Transverse colon (tissue), 4 donors: ENCODE results near the gene HSD17B11. TPM values are rescaled to one million over a fixed set of nuclear protein-coding genes. Genes with fewer than 3 reads are reported as not detected.
"Not testable (repeated sequence)": the region's sequence is repeated elsewhere in the genome, so short reads cannot be mapped to it uniquely, and the experiment has no call there.

Source experiments
- DNase-seq: peaks from one replicate; pipeline ENCODE4 v3.0.0-alpha.2; 2019
- H3K27ac ChIP-seq, 4 donors: fragments of 200-600 bp; sonication (generic); 2 replicates each; pipeline ENCODE4 v1.5.1; 2016 to 2018; ENCODE audit warnings: inconsistent platforms in 4 of 4
- H3K27me3 ChIP-seq: fragments of 200-600 bp; sonication (generic); 2 replicates; pipeline ENCODE4 v1.5.1; 2017; ENCODE audit warnings: inconsistent platforms
- H3K36me3 ChIP-seq, 4 donors: fragments of 200-600 bp; sonication (generic); 2 replicates each; pipeline ENCODE4 v1.5.1; 2017 to 2019; ENCODE audit warnings: inconsistent platforms in 4 of 4
- H3K4me1 ChIP-seq, 4 donors: fragments of 200-600 bp; sonication (generic); 2 replicates each; pipeline ENCODE4 v1.5.1; 2017 to 2020; ENCODE audit warnings: inconsistent platforms in 4 of 4
- H3K4me3 ChIP-seq, 4 donors: fragments of 200-600 bp; sonication (generic); 1 replicate in 1 of 4; 2 replicates in 3 of 4; pipeline versions ENCODE4 v1.5.1 to v1.6.1; 2017 to 2019; ENCODE audit warnings: inconsistent platforms in 4 of 4
- H3K9me3 ChIP-seq, 2 donors: fragments of 200-600 bp; sonication (generic); 2 replicates each; pipeline ENCODE4 v1.5.1; 2017 to 2019; ENCODE audit warnings: inconsistent platforms in 2 of 2
- CTCF ChIP-seq, 5 experiments: fragments of 200-600 bp in 3 of 5; fragments of 450-650 bp in 2 of 5; sonication (generic) in 3 of 5; IDR thresholded peaks; 1 replicate in 2 of 5; 2 replicates in 3 of 5; pipeline ENCODE4 v1.5.1; 2016 to 2017; ENCODE audit warnings: antibody characterized with exemption in 5 of 5, inconsistent platforms in 3 of 5, mild to moderate bottlenecking in 2 of 5, moderate library complexity in 1 of 5
- EP300 ChIP-seq: sonication (generic); formaldehyde crosslinking; IDR thresholded peaks from one replicate; pipeline ENCODE4 v1.6.1; 2017; ENCODE audit warnings: antibody characterized with exemption, low read depth
- POLR2A ChIP-seq: fragments of 450-650 bp; IDR thresholded peaks from one replicate; pipeline ENCODE4 v1.6.1; 2016; ENCODE audit warnings: antibody characterized with exemption, mild to moderate bottlenecking, moderate library complexity
- POLR2AphosphoS5 ChIP-seq, 3 donors: sonication (generic); formaldehyde crosslinking; IDR thresholded peaks; one replicate each; pipeline ENCODE4 v1.6.1; 2016; ENCODE audit warnings: antibody characterized with exemption in 3 of 3
- WGBS, 2 donors: methylation state at CpG; one replicate each; pipeline ENCODE4 v1.1.5; 2018; ENCODE audit warnings: low coverage in 1 of 2; 5-methylcytosine and 5-hydroxymethylcytosine counted together
- in situ Hi-C, 4 donors: fragments of 200-750 bp; cut with MboI; loops; one replicate each; pipeline versions ENCODE4 v1.15.0 to v1.15.1; 2017; ENCODE audit warnings: low sequenced_read_pairs in 3 of 4, low pct_ligation_motif_present in 1 of 4, low pct_unique_long_range_greater_than_20kb in 1 of 4
- intact Hi-C: fragments of 100-400 bp; cut with DNase I; formaldehyde crosslinking; loops from one replicate; pipeline ENCODE4 v1.15.1; 2023; ENCODE audit warnings: low total_unique reads
- total RNA-seq, 4 donors: library from RNA; depleted of rRNA; stranded (reverse); fragments of >200 nt; gene quantifications; one replicate each; pipeline ENCODE4 v1.1.0, GENCODE V29; 2016

The HSD17B11 gene
- total RNA-seq, 4 donors from 2014 or later: 189 to 348 (median 271) TPM

- TF ChIP-seq EP300 (no peak), POLR2AphosphoS5 (IDR thresholded peaks at IDR 0.05) (no peak), CTCF (IDR thresholded peaks at IDR 0.05) (no peak), POLR2A (no peak)
- H3K4me1 ChIP-seq: peaks cover 0 to 2% (median under 1%) of the 10 kb centered on the region in 4 donors
- DNase-seq: no peak
- H3K27ac ChIP-seq: no peak overlapping the region
- WGBS, 2 donors: 82% methylated on average over 1 of the region's 1 CpG; no CpG with 5 or more reads in 1 of the 2 donors
- H3K9me3 ChIP-seq: no peaks in the 10 kb centered on the region
- intact Hi-C loops (no loop called here), in situ Hi-C loops (no loop called here)
- no peak overlapping the region for H3K4me3 ChIP-seq
- H3K36me3 ChIP-seq: no peaks in the 10 kb centered on the region
- H3K27me3 ChIP-seq: no peaks in the 10 kb centered on the region
Measured at GRCh38 chr4:87317527-87317926, 73.5 kb downstream of the HSD17B11 start.

GRCh38 chr4:87316961-87317360 is 74.0 kb downstream of the HSD17B11 start:
- in situ Hi-C loops (no loop called here), intact Hi-C loops (no loop called here)
- H3K4me1 ChIP-seq: no peaks in the 10 kb centered on the region
- no peaks in the 10 kb centered on the region for H3K36me3 ChIP-seq
- no peaks in the 10 kb centered on the region for H3K27me3 ChIP-seq
- TF ChIP-seq EP300 (no peak), CTCF (IDR thresholded peaks at IDR 0.05) (no peak), POLR2AphosphoS5 (IDR thresholded peaks at IDR 0.05) (no peak), POLR2A (no peak)
- WGBS, 2 donors: 58 to 86% methylated on average over 2 to 3 of the region's 3 CpGs
- DNase-seq: no peak
- no peaks in the 10 kb centered on the region for H3K9me3 ChIP-seq
- no peak overlapping the region for H3K4me3 ChIP-seq
- H3K27ac ChIP-seq: no peak overlapping the region

- intact Hi-C loops: loop anchor here (5.0 kb wide), 1 partner anchor 937 kb away; no protein-coding TSS in a partner anchor
- H3K9me3 ChIP-seq, H3K27ac ChIP-seq, in situ Hi-C loops, H3K4me3 ChIP-seq, H3K36me3 ChIP-seq, H3K27me3 ChIP-seq, H3K4me1 ChIP-seq, DNase-seq: not testable (repeated sequence)
- 63 to 65% methylated on average over 4 of the region's 4 CpGs for WGBS, 2 donors
Measured at GRCh38 chr4:87315000-87315399, 76.0 kb downstream of the HSD17B11 start.

- TF ChIP-seq POLR2AphosphoS5 (IDR thresholded peaks at IDR 0.05): no peak
- TF ChIP-seq POLR2A: no peak
- no peak for TF ChIP-seq EP300
- TF ChIP-seq CTCF (IDR thresholded peaks at IDR 0.05): no peak
Measured at GRCh38 chr4:87313756-87314155, 77.2 kb downstream of the HSD17B11 start.

GRCh38 chr4:87311684-87312083 is 79.3 kb downstream of the HSD17B11 start:
- no peak for DNase-seq
- Histone ChIP-seq H3K4me3 (no peak overlapping the region), H3K36me3 (no peaks in the 10 kb centered on the region), H3K27me3 (no peaks in the 10 kb centered on the region), H3K27ac (no peak overlapping the region), H3K9me3 (no peaks in the 10 kb centered on the region), H3K4me1 (peaks cover 0 to 9% (median 0%) of the 10 kb centered on the region in 4 donors)
- WGBS, 2 donors: 89 to 96% methylated on average over 3 of the region's 3 CpGs
- TF ChIP-seq CTCF (IDR thresholded peaks at IDR 0.05) (no peak), EP300 (no peak), POLR2A (no peak), POLR2AphosphoS5 (IDR thresholded peaks at IDR 0.05) (no peak)
- intact Hi-C loops (loop anchor here (5.0 kb wide), 1 partner anchor 941 kb away; no protein-coding TSS in a partner anchor), in situ Hi-C loops (no loop called here)

More at GRCh38 chr4:87313756-87314155, 77.2 kb downstream of the HSD17B11 start:
- Histone ChIP-seq H3K4me3 (no peak overlapping the region), H3K9me3 (no peaks in the 10 kb centered on the region), H3K36me3 (no peaks in the 10 kb centered on the region), H3K4me1 (no peaks in the 10 kb centered on the region), H3K27me3 (no peaks in the 10 kb centered on the region), H3K27ac (no peak overlapping the region)
- intact Hi-C loops: loop anchor here (5.0 kb wide), 1 partner anchor 939 kb away; no protein-coding TSS in a partner anchor
- in situ Hi-C loops: no loop called here
- WGBS, 2 donors: 92 to 95% methylated on average over 2 to 3 of the region's 3 CpGs
- no peak for DNase-seq
